Natural killer cell (primary cell): ENCODE data around the gene HMCN1. TPM values are rescaled to one million over a fixed set of nuclear protein-coding genes. Genes with fewer than 3 reads are reported as not detected.
A peak's percentile ranks its signal among the peaks of the same experiment; 100 is the strongest.

Source experiments
- ATAC-seq, 3 donors: fragments of 150-1000 bp in 2 of 3; fragments of 200-7000 bp in 1 of 3; cut with Tn5 transposase; 1 replicate in 1 of 3; 2 replicates in 2 of 3; pipeline ENCODE4 v1.10.0; 2021; ENCODE audit warnings: mild to moderate bottlenecking in 2 of 3, moderate library complexity in 2 of 3
- DNase-seq, 2 donors: peaks; one replicate each; pipeline versions ENCODE4 v3.0.0 to v3.0.0-alpha.2; 2013 to 2021; ENCODE audit warnings: mixed read lengths in 1 of 2
- H3K27ac ChIP-seq: one replicate; pipeline ENCODE4 v1.5.1; 2013; ENCODE audit warnings: mild to moderate bottlenecking, low read length
- H3K27me3 ChIP-seq: one replicate; pipeline ENCODE4 v1.6.1; 2013; ENCODE audit warnings: low read length; ENCODE audit not compliant: control insufficient read depth, insufficient read depth
- H3K36me3 ChIP-seq: one replicate; pipeline ENCODE4 v1.6.1; 2013; ENCODE audit warnings: low read length; ENCODE audit not compliant: control insufficient read depth, insufficient read depth
- H3K4me1 ChIP-seq: one replicate; pipeline ENCODE4 v1.6.1; 2013; ENCODE audit warnings: low read length; ENCODE audit not compliant: control insufficient read depth, insufficient read depth
- H3K4me3 ChIP-seq: one replicate; pipeline ENCODE4 v1.5.1; 2013; ENCODE audit warnings: low read length
- H3K9me3 ChIP-seq: one replicate; pipeline ENCODE4 v1.6.1; 2013; ENCODE audit warnings: low read length; ENCODE audit not compliant: control insufficient read depth, insufficient read depth
- H3K27ac Mint-ChIP-seq, 2 donors: one replicate each; pipeline ENCODE4 v1.8.0; 2022; ENCODE audit warnings: mild to moderate bottlenecking in 2 of 2, mixed read lengths in 2 of 2, moderate library complexity in 1 of 2
- H3K27me3 Mint-ChIP-seq, 2 donors: one replicate each; pipeline ENCODE4 v1.8.0; 2022; ENCODE audit warnings: low read depth in 2 of 2, mixed read lengths in 2 of 2
- H3K36me3 Mint-ChIP-seq: one replicate; pipeline ENCODE4 v1.8.0; 2022; ENCODE audit warnings: mixed read lengths
- H3K4me1 Mint-ChIP-seq, 2 donors: one replicate each; pipeline ENCODE4 v1.8.0; 2022; ENCODE audit warnings: mixed read lengths in 2 of 2
- H3K4me3 Mint-ChIP-seq: one replicate; pipeline ENCODE4 v1.8.0; 2022; ENCODE audit warnings: mild to moderate bottlenecking, moderate library complexity, mixed read lengths
- H3K9me3 Mint-ChIP-seq, 2 donors: one replicate each; pipeline ENCODE4 v1.8.0; 2022; ENCODE audit warnings: mixed read lengths in 2 of 2
- CTCF ChIP-seq: fragments of 200-600 bp; IDR thresholded peaks from one replicate; pipeline ENCODE4 v1.8.0; 2022; ENCODE audit warnings: antibody characterized with exemption
- WGBS: methylation state at CpG from one replicate; pipeline ENCODE4 v1.1.7; 2013; ENCODE audit warnings: missing lambda C conversion rate; ENCODE audit not compliant: insufficient coverage; 5-methylcytosine and 5-hydroxymethylcytosine counted together
- intact Hi-C: fragments of 100-400 bp; cut with micrococcal nuclease; formaldehyde crosslinking; loops from one replicate; pipeline ENCODE4 v1.14.2; 2022
- total RNA-seq, 4 donors: library from RNA; stranded (reverse); fragments of 120-200 nt in 1 of 4; gene quantifications; one replicate each; pipeline versions ENCODE4 v1.2.3 to v1.2.4, GENCODE V29; 2013 to 2022

Gene HMCN1
- total RNA-seq, 3 donors from 2014 or later (not counting 1 experiment from before 2014, with no cell fraction given) = 0.02 to 0.45 (median 0.39) TPM

GRCh38 chr1:186078245-186078644 is 344.1 kb downstream of the HMCN1 start:
- WGBS = 66% methylated on average over 2 of the region's 2 CpGs
- no peak overlapping the region for H3K4me3 Mint-ChIP-seq
- no peak overlapping the region for H3K4me3 ChIP-seq
- H3K27me3 ChIP-seq = no peaks in the 10 kb centered on the region
- H3K4me1 ChIP-seq = no peaks in the 10 kb centered on the region
- H3K36me3 ChIP-seq = no peaks in the 10 kb centered on the region
- no peaks in the 10 kb centered on the region for H3K36me3 Mint-ChIP-seq
- no peak overlapping the region for H3K27ac ChIP-seq
- H3K9me3 Mint-ChIP-seq = no peaks in the 10 kb centered on the region
- no peaks in the 10 kb centered on the region for H3K9me3 ChIP-seq
- intact Hi-C loops = no loop called here
- TF ChIP-seq CTCF = no peak
- no peaks in the 10 kb centered on the region for H3K4me1 Mint-ChIP-seq
- no peak for ATAC-seq
- DNase-seq = no peak
- H3K27me3 Mint-ChIP-seq = no peaks in the 10 kb centered on the region
- H3K27ac Mint-ChIP-seq = no peak overlapping the region

- no peak for TF ChIP-seq CTCF
- DNase-seq (no peak), ATAC-seq (no peak)
- H3K4me3 Mint-ChIP-seq = no peak overlapping the region
- H3K36me3 ChIP-seq = no peaks in the 10 kb centered on the region
- no peaks in the 10 kb centered on the region for H3K4me1 ChIP-seq
- no peaks in the 10 kb centered on the region for H3K36me3 Mint-ChIP-seq
- no peak overlapping the region for H3K4me3 ChIP-seq
- WGBS = 93% methylated on average over 7 of the region's 7 CpGs
- no peak overlapping the region for H3K27ac Mint-ChIP-seq
- intact Hi-C loops = no loop called here
- no peaks in the 10 kb centered on the region for H3K27me3 Mint-ChIP-seq
- no peaks in the 10 kb centered on the region for H3K27me3 ChIP-seq
- H3K4me1 Mint-ChIP-seq = no peaks in the 10 kb centered on the region
- H3K9me3 ChIP-seq = no peaks in the 10 kb centered on the region
- H3K9me3 Mint-ChIP-seq = no peaks in the 10 kb centered on the region
- no peak overlapping the region for H3K27ac ChIP-seq
These were observed 345.0 kb downstream of the HMCN1 start for GRCh38 chr1:186079084-186079684.

- H3K4me1 ChIP-seq = no peaks in the 10 kb centered on the region
- H3K9me3 ChIP-seq = no peaks in the 10 kb centered on the region
- TF ChIP-seq CTCF = no peak
- no peak overlapping the region for H3K4me3 ChIP-seq
- peaks cover 0 to 2% of the 10 kb centered on the region in 2 donors for H3K9me3 Mint-ChIP-seq
- WGBS = 28% methylated on average over 5 of the region's 6 CpGs
- peak in 1 of 2 donors; percentile 19 for DNase-seq
- H3K27ac Mint-ChIP-seq = no peak overlapping the region
- no peaks in the 10 kb centered on the region for H3K4me1 Mint-ChIP-seq
- H3K27me3 ChIP-seq = no peaks in the 10 kb centered on the region
- H3K4me3 Mint-ChIP-seq = no peak overlapping the region
- H3K36me3 ChIP-seq = no peaks in the 10 kb centered on the region
- intact Hi-C loops = no loop called here
- ATAC-seq = no peak
- H3K27me3 Mint-ChIP-seq = no peaks in the 10 kb centered on the region
- no peaks in the 10 kb centered on the region for H3K36me3 Mint-ChIP-seq
- H3K27ac ChIP-seq = no peak overlapping the region
These were observed 348.2 kb downstream of the HMCN1 start for GRCh38 chr1:186082235-186082937.
